BE2C (cell line): ENCODE data around the gene PPIE.
"Not testable (repeated sequence)": the region's sequence is repeated elsewhere in the genome, so short reads cannot be mapped to it uniquely, and the experiment has no call there.

Experiments used
- DNase-seq: peaks from one replicate; pipeline ENCODE4 v3.0.0-alpha.2; 2020
- H3K27me3 ChIP-seq: fragments of 250-450 bp; sonication (Bioruptor Pico); 2 replicates; pipeline ENCODE4 v1.5.1; 2020; ENCODE audit warnings: mild to moderate bottlenecking
- H3K36me3 ChIP-seq: fragments of 250-450 bp; sonication (Bioruptor Pico); 2 replicates; pipeline ENCODE4 v1.5.1; 2020; ENCODE audit warnings: mild to moderate bottlenecking
- H3K4me1 ChIP-seq: fragments of 250-450 bp; sonication (Bioruptor Pico); 2 replicates; pipeline ENCODE4 v1.5.1; 2020
- H3K4me3 ChIP-seq: 2 replicates; pipeline ENCODE4 v1.5.1; 2011; ENCODE audit warnings: low read depth, low read length
- H3K9me3 ChIP-seq: fragments of 250-450 bp; sonication (Bioruptor Pico); 2 replicates; pipeline ENCODE4 v1.5.1; 2020
- CTCF ChIP-seq: IDR thresholded peaks from 2 replicates; pipeline ENCODE4 v1.5.1; 2012; ENCODE audit warnings: mild to moderate bottlenecking, low read depth, low read length

The PPIE gene

GRCh38 chr1:39776400-39776713 lies 37.7 kb downstream of the PPIE start:
- Histone ChIP-seq H3K36me3 (no peaks in the 10 kb centered on the region), H3K9me3 (no peaks in the 10 kb centered on the region), H3K4me3 (no peak overlapping the region), H3K4me1 (no peaks in the 10 kb centered on the region), H3K27me3 (no peaks in the 10 kb centered on the region)
- no peak for DNase-seq
- no peak for TF ChIP-seq CTCF

- H3K36me3 ChIP-seq, result no peaks in the 10 kb centered on the region
- no peaks in the 10 kb centered on the region for H3K9me3 ChIP-seq
- H3K4me3 ChIP-seq, result no peak overlapping the region
- no peak for DNase-seq
- no peaks in the 10 kb centered on the region for H3K4me1 ChIP-seq
- H3K27me3 ChIP-seq, result no peaks in the 10 kb centered on the region
- no peak for TF ChIP-seq CTCF
These were observed 38.2 kb downstream of the PPIE start for GRCh38 chr1:39776886-39777285.

DNA sequence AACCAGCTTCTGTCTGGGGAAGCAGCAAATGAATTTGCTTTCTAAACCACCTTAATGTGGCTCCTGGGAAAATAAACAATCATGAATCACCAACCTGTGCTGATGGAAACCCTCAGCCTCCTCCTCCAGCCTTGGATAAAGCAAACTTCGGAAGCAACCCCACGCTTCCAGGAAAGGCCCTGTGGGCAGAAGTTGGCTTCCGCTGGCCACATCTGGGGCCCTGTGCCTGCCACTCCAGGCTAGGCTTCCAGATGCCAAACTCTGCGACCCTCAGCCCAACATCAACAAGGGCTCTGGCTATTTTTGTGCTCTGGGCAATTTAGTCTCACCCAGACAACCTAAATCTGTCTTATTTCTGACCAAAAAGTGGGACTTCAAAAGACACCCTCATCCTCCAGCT lies 38.6 kb downstream of the PPIE start:
- H3K4me1 ChIP-seq, result no peaks in the 10 kb centered on the region
- no peaks in the 10 kb centered on the region for H3K9me3 ChIP-seq
- DNase-seq, result no peak
- H3K27me3 ChIP-seq, result no peaks in the 10 kb centered on the region
- H3K36me3 ChIP-seq, result no peaks in the 10 kb centered on the region
- no peak overlapping the region for H3K4me3 ChIP-seq
- TF ChIP-seq CTCF, result no peak

- H3K27me3 ChIP-seq, H3K4me3 ChIP-seq, DNase-seq, H3K36me3 ChIP-seq, H3K9me3 ChIP-seq, H3K4me1 ChIP-seq: not testable (repeated sequence)
These were observed 39.2 kb downstream of the PPIE start for GRCh38 chr1:39777896-39778295.

- H3K36me3 ChIP-seq, H3K4me1 ChIP-seq: not testable (repeated sequence)
These were observed 39.9 kb downstream of the PPIE start for GRCh38 chr1:39778463-39779099.

DNA sequence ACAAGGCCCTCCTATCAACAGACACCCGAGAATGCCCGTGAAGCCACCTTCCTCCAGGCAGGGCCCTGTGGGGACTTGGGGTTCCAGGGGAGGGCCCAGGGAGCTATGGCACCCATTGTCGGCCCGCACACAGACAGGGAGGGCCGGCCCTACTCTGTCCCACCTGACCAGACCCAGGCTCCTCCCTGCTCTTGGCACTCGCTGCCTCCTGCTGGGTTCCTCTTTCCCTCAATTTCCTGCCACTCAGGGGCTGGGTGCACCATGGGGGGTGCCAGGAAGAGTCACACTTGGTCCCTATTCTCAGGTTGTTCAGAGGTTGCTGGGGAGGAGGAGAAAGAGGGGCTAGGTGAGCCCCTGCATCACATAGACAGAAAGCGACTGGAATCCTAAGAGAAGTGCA lies 40.5 kb downstream of the PPIE start:
- no peaks in the 10 kb centered on the region for H3K4me1 ChIP-seq
- TF ChIP-seq CTCF, result no peak
- H3K27me3 ChIP-seq, result no peaks in the 10 kb centered on the region
- H3K4me3 ChIP-seq, result no peak overlapping the region
- H3K36me3 ChIP-seq, result no peaks in the 10 kb centered on the region
- H3K9me3 ChIP-seq, result no peaks in the 10 kb centered on the region
- DNase-seq, result no peak

More at GRCh38 chr1:39778463-39779099, 39.9 kb downstream of the PPIE start:
- not testable (repeated sequence) for H3K4me3 ChIP-seq, H3K9me3 ChIP-seq, H3K27me3 ChIP-seq, DNase-seq

- no peak for TF ChIP-seq CTCF
- Histone ChIP-seq H3K36me3 (no peaks in the 10 kb centered on the region), H3K9me3 (no peaks in the 10 kb centered on the region), H3K4me1 (no peaks in the 10 kb centered on the region), H3K27me3 (no peaks in the 10 kb centered on the region), H3K4me3 (no peak overlapping the region)
- DNase-seq, result no peak
These were observed 41.1 kb downstream of the PPIE start for GRCh38 chr1:39779821-39780220.
